ENCODE data around the gene OBSCN.

The OBSCN gene

GRCh38 chr1:228289239-228289849 is 81.5 kb downstream of the OBSCN start:
- H3K4me1 ChIP-seq (ENCODE audit: insufficient read depth, low read length), result no peaks in the 10 kb centered on the region
- no peak overlapping the region for H3K4me3 ChIP-seq (ENCODE audit: low read depth in 1 of 2, low read length in 2 of 2)
- no peak overlapping the region for H3K9ac ChIP-seq (ENCODE audit: low read length)
- H3K36me3 ChIP-seq (ENCODE audit: insufficient read depth, low read length), result no peaks in the 10 kb centered on the region
- no peaks in the 10 kb centered on the region for H3K27me3 ChIP-seq (ENCODE audit: control insufficient read depth in 1 of 2, insufficient read depth in 2 of 2, low read length in 2 of 2)
- H3K9me3 ChIP-seq (ENCODE audit: low read length), result no peaks in the 10 kb centered on the region
- no peak overlapping the region for H3K27ac ChIP-seq (ENCODE audit: low read depth, low read length)

- Histone ChIP-seq H3K4me1 (ENCODE audit: insufficient read depth, low read length) (no peaks in the 10 kb centered on the region), H3K9ac (ENCODE audit: low read length) (no peak overlapping the region), H3K9me3 (ENCODE audit: low read length) (no peaks in the 10 kb centered on the region), H3K27ac (ENCODE audit: low read depth, low read length) (no peak overlapping the region), H3K36me3 (ENCODE audit: insufficient read depth, low read length) (no peaks in the 10 kb centered on the region), H3K27me3 (ENCODE audit: control insufficient read depth in 1 of 2, insufficient read depth in 2 of 2, low read length in 2 of 2) (no peaks in the 10 kb centered on the region), H3K4me3 (ENCODE audit: low read depth in 1 of 2, low read length in 2 of 2) (no peak overlapping the region)
Measured at GRCh38 chr1:228289996-228290881, 82.4 kb downstream of the OBSCN start.

- H3K4me1 ChIP-seq (ENCODE audit: insufficient read depth, low read length), result no peaks in the 10 kb centered on the region
- H3K27ac ChIP-seq (ENCODE audit: low read depth, low read length), result no peak overlapping the region
- H3K9me3 ChIP-seq (ENCODE audit: low read length), result no peaks in the 10 kb centered on the region
- no peak overlapping the region for H3K4me3 ChIP-seq (ENCODE audit: low read depth in 1 of 2, low read length in 2 of 2)
- no peak overlapping the region for H3K9ac ChIP-seq (ENCODE audit: low read length)
- H3K27me3 ChIP-seq (ENCODE audit: control insufficient read depth in 1 of 2, insufficient read depth in 2 of 2, low read length in 2 of 2), result no peaks in the 10 kb centered on the region
- H3K36me3 ChIP-seq (ENCODE audit: insufficient read depth, low read length), result no peaks in the 10 kb centered on the region
Measured at GRCh38 chr1:228291906-228292608, 84.2 kb downstream of the OBSCN start.

GRCh38 chr1:228292609-228292911 is 84.7 kb downstream of the OBSCN start:
- H3K4me1 ChIP-seq (ENCODE audit: insufficient read depth, low read length), result no peaks in the 10 kb centered on the region
- H3K27me3 ChIP-seq (ENCODE audit: control insufficient read depth in 1 of 2, insufficient read depth in 2 of 2, low read length in 2 of 2), result no peaks in the 10 kb centered on the region
- H3K27ac ChIP-seq (ENCODE audit: low read depth, low read length), result no peak overlapping the region
- no peaks in the 10 kb centered on the region for H3K36me3 ChIP-seq (ENCODE audit: insufficient read depth, low read length)
- no peaks in the 10 kb centered on the region for H3K9me3 ChIP-seq (ENCODE audit: low read length)
- H3K4me3 ChIP-seq (ENCODE audit: low read depth in 1 of 2, low read length in 2 of 2), result no peak overlapping the region
- no peak overlapping the region for H3K9ac ChIP-seq (ENCODE audit: low read length)

- H3K4me1 ChIP-seq (ENCODE audit: insufficient read depth, low read length), result no peaks in the 10 kb centered on the region
- no peaks in the 10 kb centered on the region for H3K27me3 ChIP-seq (ENCODE audit: control insufficient read depth in 1 of 2, insufficient read depth in 2 of 2, low read length in 2 of 2)
- H3K9ac ChIP-seq (ENCODE audit: low read length), result no peak overlapping the region
- H3K27ac ChIP-seq (ENCODE audit: low read depth, low read length), result no peak overlapping the region
- H3K4me3 ChIP-seq (ENCODE audit: low read depth in 1 of 2, low read length in 2 of 2), result no peak overlapping the region
- H3K36me3 ChIP-seq (ENCODE audit: insufficient read depth, low read length), result no peaks in the 10 kb centered on the region
- H3K9me3 ChIP-seq (ENCODE audit: low read length), result no peaks in the 10 kb centered on the region
Measured at GRCh38 chr1:228293393-228293792, 85.5 kb downstream of the OBSCN start.

- Histone ChIP-seq H3K4me1 (ENCODE audit: insufficient read depth, low read length) (no peaks in the 10 kb centered on the region), H3K4me3 (ENCODE audit: low read depth in 1 of 2, low read length in 2 of 2) (no peak overlapping the region), H3K27me3 (ENCODE audit: control insufficient read depth in 1 of 2, insufficient read depth in 2 of 2, low read length in 2 of 2) (no peaks in the 10 kb centered on the region), H3K36me3 (ENCODE audit: insufficient read depth, low read length) (no peaks in the 10 kb centered on the region), H3K9ac (ENCODE audit: low read length) (no peak overlapping the region), H3K27ac (ENCODE audit: low read depth, low read length) (no peak overlapping the region), H3K9me3 (ENCODE audit: low read length) (no peaks in the 10 kb centered on the region)
Measured at GRCh38 chr1:228293816-228294500, 86.1 kb downstream of the OBSCN start.

- no peak overlapping the region for H3K9ac ChIP-seq (ENCODE audit: low read length)
- H3K4me1 ChIP-seq (ENCODE audit: insufficient read depth, low read length), result no peaks in the 10 kb centered on the region
- H3K9me3 ChIP-seq (ENCODE audit: low read length), result no peaks in the 10 kb centered on the region
- no peaks in the 10 kb centered on the region for H3K36me3 ChIP-seq (ENCODE audit: insufficient read depth, low read length)
- no peak overlapping the region for H3K27ac ChIP-seq (ENCODE audit: low read depth, low read length)
- no peak overlapping the region for H3K4me3 ChIP-seq (ENCODE audit: low read depth in 1 of 2, low read length in 2 of 2)
- H3K27me3 ChIP-seq (ENCODE audit: control insufficient read depth in 1 of 2, insufficient read depth in 2 of 2, low read length in 2 of 2), result no peaks in the 10 kb centered on the region
Measured at GRCh38 chr1:228294717-228295116, 86.9 kb downstream of the OBSCN start.

GRCh38 chr1:228295201-228295600 is 87.4 kb downstream of the OBSCN start:
- Histone ChIP-seq H3K9ac (ENCODE audit: low read length) (no peak overlapping the region), H3K27me3 (ENCODE audit: control insufficient read depth in 1 of 2, insufficient read depth in 2 of 2, low read length in 2 of 2) (no peaks in the 10 kb centered on the region), H3K9me3 (ENCODE audit: low read length) (no peaks in the 10 kb centered on the region), H3K27ac (ENCODE audit: low read depth, low read length) (no peak overlapping the region), H3K36me3 (ENCODE audit: insufficient read depth, low read length) (no peaks in the 10 kb centered on the region), H3K4me1 (ENCODE audit: insufficient read depth, low read length) (no peaks in the 10 kb centered on the region), H3K4me3 (ENCODE audit: low read depth in 1 of 2, low read length in 2 of 2) (no peak overlapping the region)

- H3K9ac ChIP-seq (ENCODE audit: low read length), result no peak overlapping the region
- no peak overlapping the region for H3K27ac ChIP-seq (ENCODE audit: low read depth, low read length)
- H3K27me3 ChIP-seq (ENCODE audit: control insufficient read depth in 1 of 2, insufficient read depth in 2 of 2, low read length in 2 of 2), result no peaks in the 10 kb centered on the region
- no peaks in the 10 kb centered on the region for H3K36me3 ChIP-seq (ENCODE audit: insufficient read depth, low read length)
- H3K9me3 ChIP-seq (ENCODE audit: low read length), result no peaks in the 10 kb centered on the region
- H3K4me1 ChIP-seq (ENCODE audit: insufficient read depth, low read length), result no peaks in the 10 kb centered on the region
- H3K4me3 ChIP-seq (ENCODE audit: low read depth in 1 of 2, low read length in 2 of 2), result no peak overlapping the region
Measured at GRCh38 chr1:228295981-228296380, 88.1 kb downstream of the OBSCN start.

- no peaks in the 10 kb centered on the region for H3K36me3 ChIP-seq (ENCODE audit: insufficient read depth, low read length)
- H3K4me1 ChIP-seq (ENCODE audit: insufficient read depth, low read length), result no peaks in the 10 kb centered on the region
- no peak overlapping the region for H3K27ac ChIP-seq (ENCODE audit: low read depth, low read length)
- H3K9me3 ChIP-seq (ENCODE audit: low read length), result peaks cover 4% of the 10 kb centered on the region
- H3K9ac ChIP-seq (ENCODE audit: low read length), result no peak overlapping the region
- H3K4me3 ChIP-seq (ENCODE audit: low read depth in 1 of 2, low read length in 2 of 2), result no peak overlapping the region
- no peaks in the 10 kb centered on the region for H3K27me3 ChIP-seq (ENCODE audit: control insufficient read depth in 1 of 2, insufficient read depth in 2 of 2, low read length in 2 of 2)
Measured at GRCh38 chr1:228297242-228297641, 89.4 kb downstream of the OBSCN start.

GRCh38 chr1:228297822-228298221 is 90.0 kb downstream of the OBSCN start:
- Histone ChIP-seq H3K36me3 (ENCODE audit: insufficient read depth, low read length) (no peaks in the 10 kb centered on the region), H3K27ac (ENCODE audit: low read depth, low read length) (no peak overlapping the region)

More at GRCh38 chr1:228297822-228298221, 90.0 kb downstream of the OBSCN start:
- Histone ChIP-seq H3K27me3 (ENCODE audit: control insufficient read depth in 1 of 2, insufficient read depth in 2 of 2, low read length in 2 of 2) (no peaks in the 10 kb centered on the region), H3K9ac (ENCODE audit: low read length) (no peak overlapping the region), H3K9me3 (ENCODE audit: low read length) (peaks cover 10% of the 10 kb centered on the region), H3K4me1 (ENCODE audit: insufficient read depth, low read length) (no peaks in the 10 kb centered on the region), H3K4me3 (ENCODE audit: low read depth in 1 of 2, low read length in 2 of 2) (no peak overlapping the region)

Data from muscle layer of colon (tissue), 2 donors.